NOMO-1 treated with dmso at 0.1 percent for 144 hours (cell line): Measurements from ENCODE around the gene TGM5.
"Not testable (repeated sequence)": the region's sequence is repeated elsewhere in the genome, so short reads cannot be mapped to it uniquely, and the experiment has no call there.

ENCODE experiments used
- DNase-seq: peaks from one replicate; lab custom pipeline; 2025; ENCODE audit not compliant: unreplicated experiment; lab: John Stamatoyannopoulos, UW

The TGM5 gene

GRCh38 chr15:43266834-43267233 is at the start of gene TGM5:
TSS of gene TGM5 (minus strand) at chr15:43266928. CDS start at chr15:43266849, 79 bp downstream.
- DNase-seq, result no peak

- no peak for DNase-seq
These were observed 47.4 kb upstream of the TGM5 start for GRCh38 chr15:43314171-43314570.

GRCh38 chr15:43312378-43312777 is 45.6 kb upstream of the TGM5 start:
- DNase-seq, result no peak

GRCh38 chr15:43302205-43302817 is 35.6 kb upstream of the TGM5 start, which contains the start of gene TGM7:
TSS of gene TGM7 (minus strand) at chr15:43302255.
- no peak for DNase-seq

DNA sequence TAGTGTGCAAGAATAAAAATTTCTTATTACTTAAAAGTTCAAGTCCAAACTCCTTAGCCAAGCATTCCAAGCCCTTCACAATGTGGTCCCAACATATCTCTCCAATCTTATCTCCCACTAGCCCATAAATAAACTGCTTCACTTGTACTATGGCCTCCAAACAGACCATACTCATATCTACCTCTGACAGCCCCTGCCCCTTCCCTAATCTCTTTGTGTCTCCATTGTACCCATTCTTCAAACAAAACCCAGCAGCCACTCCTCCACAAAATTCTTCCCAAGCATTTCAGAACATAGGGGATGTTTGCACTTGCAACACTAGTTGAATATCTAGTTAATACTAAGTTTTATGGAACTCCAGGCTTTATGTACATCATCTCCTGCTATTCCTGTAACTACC is 33.2 kb upstream of the TGM5 start:
- DNase-seq, result no peak

DNA sequence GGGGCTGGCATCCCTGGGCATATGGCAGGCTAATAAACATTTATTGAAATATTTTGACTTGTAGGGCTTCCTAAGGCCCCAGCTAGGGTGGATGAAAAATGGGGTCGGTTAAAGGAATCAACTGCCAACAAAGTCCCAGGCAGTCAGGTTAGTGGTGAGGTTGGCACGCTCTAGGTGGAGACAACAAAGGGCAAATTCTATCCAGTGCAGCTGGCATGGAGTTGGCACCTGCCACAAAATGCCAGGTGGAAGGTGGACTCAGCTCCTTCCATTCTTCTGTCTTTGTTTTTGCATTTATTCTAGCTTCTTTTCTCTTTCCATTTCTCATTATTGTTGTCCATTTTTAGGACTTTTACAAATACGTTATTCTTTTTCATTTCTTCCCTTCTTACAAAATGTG is 32.7 kb upstream of the TGM5 start:
- no peak for DNase-seq

GRCh38 chr15:43294091-43294706 is 27.5 kb upstream of the TGM5 start:
- no peak for DNase-seq

GRCh38 chr15:43293432-43293831 is 26.7 kb upstream of the TGM5 start:
- DNase-seq, result no peak

DNA sequence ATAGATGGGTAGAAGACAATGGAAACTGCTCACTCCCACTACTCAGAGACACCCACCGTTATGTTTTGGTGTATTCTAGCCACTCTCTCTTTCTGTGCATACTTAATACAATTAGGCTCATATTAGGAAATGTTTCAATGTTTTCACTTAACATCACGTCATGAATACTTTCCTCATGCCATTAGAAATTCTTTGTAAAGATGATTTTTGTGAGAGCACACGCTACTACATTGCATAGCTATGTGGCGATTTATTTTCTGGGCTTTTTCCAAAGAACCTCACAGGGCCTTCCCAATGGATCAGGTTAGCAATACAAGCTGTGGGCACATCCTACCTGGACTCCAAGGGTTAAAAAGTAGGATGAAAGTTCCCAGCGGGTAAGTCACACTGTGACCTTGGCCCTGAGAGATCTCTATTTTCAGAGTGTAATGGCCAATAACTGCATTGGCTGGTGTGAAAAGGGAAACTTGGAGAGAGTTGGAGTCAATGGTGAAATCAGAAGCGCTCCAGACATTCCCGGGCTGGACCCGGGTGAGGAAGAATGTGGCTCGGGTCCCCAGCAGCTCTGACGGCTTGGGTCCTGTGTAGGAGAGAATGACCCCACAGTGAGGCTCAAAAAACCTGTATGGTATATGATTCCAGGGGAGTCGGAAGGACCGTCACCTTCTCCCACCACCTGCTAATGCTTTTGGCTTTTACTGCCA is 25.8 kb upstream of the TGM5 start:
- DNase-seq, result no peak

- DNase-seq, result not testable (repeated sequence)
These were observed 22.9 kb upstream of the TGM5 start for GRCh38 chr15:43289656-43290055.

DNA sequence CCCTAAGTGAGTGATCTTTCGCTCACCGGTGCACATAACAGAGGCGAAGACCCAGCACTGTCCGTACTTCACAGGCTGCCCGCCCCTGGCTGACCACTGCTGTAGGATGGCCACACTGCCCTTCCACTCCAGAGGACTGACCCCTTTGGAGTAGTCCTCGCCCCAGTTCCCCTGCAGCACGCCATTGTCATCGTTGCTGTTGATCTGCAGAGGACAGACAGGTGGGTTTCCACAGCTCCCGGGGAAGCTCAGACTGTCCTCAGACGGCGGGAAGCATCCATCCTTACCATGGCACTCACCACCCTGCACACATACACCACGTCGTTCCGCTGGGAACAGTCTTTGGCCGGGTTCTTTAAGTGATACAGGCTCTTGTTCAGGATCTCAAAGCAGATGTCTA is 20.5 kb upstream of the TGM5 start:
- no peak for DNase-seq

DNA sequence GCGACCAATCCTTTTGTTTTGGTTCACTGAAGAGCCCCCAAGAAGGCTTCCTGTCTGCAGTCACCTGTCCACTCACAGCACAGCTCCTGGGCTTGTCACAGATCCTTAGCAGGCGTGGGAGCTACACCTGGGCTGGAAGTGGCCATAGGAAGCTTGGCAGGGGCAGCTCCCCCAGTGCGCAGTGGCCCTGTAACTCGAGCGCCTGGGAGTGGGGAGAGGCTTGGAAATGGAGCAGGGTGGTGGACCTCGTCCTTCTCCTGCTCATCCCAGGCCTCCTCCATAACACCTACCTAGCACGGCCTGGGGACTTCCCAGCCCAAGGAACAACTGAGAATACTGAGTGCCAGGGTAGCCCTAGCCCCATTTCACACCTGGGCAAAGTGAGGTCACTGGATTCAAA is 19.3 kb upstream of the TGM5 start:
- no peak for DNase-seq

GRCh38 chr15:43285609-43286037 is 18.9 kb upstream of the TGM5 start:
- DNase-seq, result no peak

- DNase-seq, result no peak
These were observed 16.8 kb upstream of the TGM5 start for GRCh38 chr15:43283526-43283925.

- no peak for DNase-seq
These were observed 15.3 kb upstream of the TGM5 start for GRCh38 chr15:43281926-43282602.

DNA sequence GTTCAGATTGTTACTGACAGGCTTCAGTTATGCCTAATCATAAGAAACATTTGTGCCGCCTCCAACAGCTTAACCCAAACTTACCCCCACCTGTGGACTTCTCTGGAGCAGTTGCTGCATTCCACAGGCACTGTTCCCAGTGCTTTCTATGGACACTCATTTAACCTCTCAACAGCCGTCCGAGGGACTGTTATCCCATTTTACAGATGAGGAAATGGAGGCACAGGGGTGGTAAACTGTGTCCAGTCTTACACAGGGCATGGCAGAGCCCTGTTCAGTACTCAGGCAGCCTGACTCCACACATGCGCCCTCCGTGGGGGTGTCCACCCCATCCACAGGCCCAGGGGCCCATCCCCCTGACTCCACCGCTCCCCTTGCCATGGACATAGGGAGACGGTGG is 14.3 kb upstream of the TGM5 start:
- no peak for DNase-seq

DNA sequence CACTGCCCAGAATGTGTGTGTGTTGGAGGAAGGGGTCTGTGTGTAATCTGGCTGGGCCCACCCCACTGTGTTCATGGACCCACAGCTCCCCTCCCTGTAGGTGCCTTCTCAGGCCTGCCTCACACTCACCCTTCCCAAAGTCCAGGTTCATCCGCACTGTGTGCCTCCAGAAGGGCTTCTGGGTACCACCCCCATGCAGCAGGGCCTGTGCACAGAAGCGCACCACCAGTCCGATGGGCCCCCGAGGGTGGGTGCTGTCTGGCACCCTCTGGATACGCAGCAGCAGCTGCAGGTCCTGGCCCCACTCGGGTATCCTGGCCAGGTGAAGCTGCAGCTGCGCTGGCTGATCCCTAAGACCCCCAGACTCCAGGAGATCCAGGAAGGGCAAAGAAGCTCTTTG is 12.8 kb upstream of the TGM5 start:
- DNase-seq, result no peak

DNA sequence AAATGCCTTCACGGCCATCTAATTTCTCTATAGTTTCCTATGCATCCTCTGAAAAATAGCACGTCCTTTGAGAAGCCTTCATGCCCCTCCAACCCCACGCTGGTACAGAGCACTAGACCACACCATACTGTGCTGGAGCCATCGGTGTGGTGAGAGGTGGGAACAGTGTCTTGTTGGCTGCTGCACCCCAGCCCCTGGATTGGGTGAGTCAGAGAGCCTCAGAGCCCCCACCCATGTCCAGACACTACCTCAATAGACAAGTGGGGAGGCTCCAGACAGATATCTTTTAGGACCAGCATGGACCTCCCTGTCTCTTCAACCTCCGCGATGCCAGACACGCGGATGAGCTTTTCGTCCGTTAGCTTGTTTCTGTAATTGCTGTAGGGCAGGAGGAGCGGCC is 12.1 kb upstream of the TGM5 start:
- no peak for DNase-seq

- no peak for DNase-seq
These were observed 11.2 kb upstream of the TGM5 start for GRCh38 chr15:43277901-43278300.

DNA sequence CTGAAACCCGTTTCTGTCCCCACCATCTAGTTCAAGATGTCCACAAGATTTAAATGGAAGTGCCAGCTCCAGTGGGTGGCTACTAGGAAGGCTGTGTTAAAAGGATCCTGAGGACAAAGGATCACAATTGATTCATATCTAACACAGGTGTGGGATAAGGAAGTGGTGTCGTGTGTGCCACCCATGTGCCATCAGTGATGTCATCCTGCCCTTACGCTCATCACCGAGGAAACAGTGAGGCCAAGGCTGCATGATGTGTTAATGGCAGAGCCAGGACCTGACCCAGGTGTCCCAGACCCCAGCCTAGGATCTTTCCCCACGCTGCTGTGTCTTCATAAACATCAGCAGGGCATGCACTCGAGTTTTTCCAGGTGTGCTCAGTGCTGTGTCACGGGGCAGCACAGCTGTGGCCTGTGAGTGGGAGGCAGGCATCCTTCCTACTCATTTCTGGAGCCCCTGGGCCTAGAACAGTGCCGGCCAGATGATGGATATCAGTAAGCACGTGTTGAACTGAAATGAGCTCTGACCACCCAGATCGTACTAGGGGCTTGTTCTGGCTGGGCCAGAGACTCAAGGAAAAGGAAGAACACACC is 10.6 kb upstream of the TGM5 start:
- no peak for DNase-seq

DNA sequence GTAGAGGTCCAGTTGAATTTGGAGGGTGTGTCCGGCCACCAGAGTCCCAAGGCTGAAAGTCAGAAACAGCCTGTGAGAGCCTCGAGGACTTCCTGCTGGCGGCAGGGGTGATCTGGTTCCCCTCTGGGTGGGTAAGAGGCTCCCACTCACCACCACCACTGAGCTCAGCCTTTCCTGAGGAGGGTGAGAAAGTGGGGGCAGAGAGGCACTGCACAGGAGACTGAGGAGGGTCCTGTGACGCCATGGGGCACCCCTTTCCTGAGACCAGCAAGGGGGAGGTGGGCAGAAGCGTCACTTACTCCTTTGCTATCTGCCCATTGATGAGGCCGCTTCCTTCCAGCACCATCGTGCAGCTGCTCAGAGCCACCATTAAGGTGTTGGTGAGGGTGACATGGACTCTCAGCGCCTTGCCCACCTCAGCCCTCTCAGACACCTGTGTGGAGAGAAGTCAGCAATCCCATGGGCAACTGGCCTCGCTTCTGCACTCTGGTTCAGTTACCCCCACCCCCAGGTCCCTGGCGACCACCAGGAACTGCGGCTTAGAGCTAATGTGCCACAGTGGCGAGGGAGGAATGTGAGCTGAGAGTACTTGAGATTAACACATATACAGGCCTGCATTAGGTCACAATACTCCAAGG is 10.0 kb upstream of the TGM5 start:
- no peak for DNase-seq
